Dendritic cell treated with granulocyte-macrophage colony-stimulating factor and Interleukin-4, amounts not matched to agents 40 ng/mL and 50 ng/mL, for 4 days (primary cell): ENCODE measurements around the gene PRDM10.

Source experiments
- H3K27ac Mint-ChIP-seq: one replicate; pipeline ENCODE4 v1.8.0; 2022; ENCODE audit warnings: mild to moderate bottlenecking, mixed read lengths
- H3K27me3 Mint-ChIP-seq: one replicate; pipeline ENCODE4 v1.8.0; 2022; ENCODE audit warnings: mild to moderate bottlenecking, mixed read lengths
- H3K36me3 Mint-ChIP-seq: one replicate; pipeline ENCODE4 v1.8.0; 2022; ENCODE audit warnings: low read depth, mixed read lengths
- H3K4me1 Mint-ChIP-seq: one replicate; pipeline ENCODE4 v1.8.0; 2022; ENCODE audit warnings: low read depth, mixed read lengths
- H3K4me3 Mint-ChIP-seq: one replicate; pipeline ENCODE4 v1.8.0; 2022; ENCODE audit warnings: mild to moderate bottlenecking, moderate library complexity, mixed read lengths
- H3K9me3 Mint-ChIP-seq: one replicate; pipeline ENCODE4 v1.8.0; 2022; ENCODE audit warnings: mixed read lengths
- intact Hi-C: fragments of 100-400 bp; cut with micrococcal nuclease; formaldehyde crosslinking; loops from one replicate; pipeline ENCODE4 v1.15.0; 2022

PRDM10 gene

GRCh38 chr11:130002352-130002845 lies at the start of gene PRDM10:
TSS of gene PRDM10 (minus strand) at chr11:130002835. CDS start at chr11:129960964, 41,871 bp downstream.
- no peaks in the 10 kb centered on the region for H3K9me3 Mint-ChIP-seq
- H3K27me3 Mint-ChIP-seq = no peaks in the 10 kb centered on the region
- H3K36me3 Mint-ChIP-seq = peaks cover 14% of the 10 kb centered on the region
- intact Hi-C loops = loop anchor here (1.0 to 5.0 kb wide), 2 partner anchors 80 to 122 kb away; no protein-coding TSS in a partner anchor
- H3K27ac Mint-ChIP-seq = peak within 1 kb of the TSS; percentile 100
- peaks cover 40% of the 10 kb centered on the region for H3K4me1 Mint-ChIP-seq
- H3K4me3 Mint-ChIP-seq = peak within 1 kb of the TSS; percentile 95

- intact Hi-C loops = loop anchor here (2.0 kb wide), 1 partner anchor 18 kb away; the partner anchor contains the start of gene APLP2
These were observed 48.4 kb upstream of the PRDM10 start for GRCh38 chr11:130051082-130051481.

GRCh38 chr11:130050257-130050656 lies 47.6 kb upstream of the PRDM10 start:
- no peak overlapping the region for H3K4me3 Mint-ChIP-seq
- H3K9me3 Mint-ChIP-seq = no peaks in the 10 kb centered on the region
- intact Hi-C loops = loop anchor here (2.0 kb wide), 1 partner anchor 19 kb away; the partner anchor contains the start of gene APLP2
- no peaks in the 10 kb centered on the region for H3K27me3 Mint-ChIP-seq
- H3K36me3 Mint-ChIP-seq = no peaks in the 10 kb centered on the region
- H3K4me1 Mint-ChIP-seq = peaks cover 22% of the 10 kb centered on the region
- H3K27ac Mint-ChIP-seq = peak overlapping the region; percentile 71

More at GRCh38 chr11:130051082-130051481, 48.4 kb upstream of the PRDM10 start:
- no peaks in the 10 kb centered on the region for H3K36me3 Mint-ChIP-seq
- H3K9me3 Mint-ChIP-seq = no peaks in the 10 kb centered on the region
- H3K27ac Mint-ChIP-seq = peak overlapping the region; percentile 71
- peaks cover 22% of the 10 kb centered on the region for H3K4me1 Mint-ChIP-seq
- H3K27me3 Mint-ChIP-seq = no peaks in the 10 kb centered on the region
- no peak overlapping the region for H3K4me3 Mint-ChIP-seq

GRCh38 chr11:130049328-130049771 lies 46.7 kb upstream of the PRDM10 start:
- peaks cover 1% of the 10 kb centered on the region for H3K27me3 Mint-ChIP-seq
- intact Hi-C loops = no loop called here
- no peaks in the 10 kb centered on the region for H3K9me3 Mint-ChIP-seq
- H3K27ac Mint-ChIP-seq = peak overlapping the region; percentile 48
- H3K4me1 Mint-ChIP-seq = peaks cover 26% of the 10 kb centered on the region
- H3K36me3 Mint-ChIP-seq = no peaks in the 10 kb centered on the region
- no peak overlapping the region for H3K4me3 Mint-ChIP-seq

GRCh38 chr11:130047141-130047540 lies 44.5 kb upstream of the PRDM10 start:
- peaks cover 3% of the 10 kb centered on the region for H3K27me3 Mint-ChIP-seq
- H3K36me3 Mint-ChIP-seq = no peaks in the 10 kb centered on the region
- no peak overlapping the region for H3K4me3 Mint-ChIP-seq
- peaks cover 43% of the 10 kb centered on the region for H3K4me1 Mint-ChIP-seq
- no peaks in the 10 kb centered on the region for H3K9me3 Mint-ChIP-seq
- H3K27ac Mint-ChIP-seq = no peak overlapping the region
- intact Hi-C loops = no loop called here

- no peaks in the 10 kb centered on the region for H3K36me3 Mint-ChIP-seq
- intact Hi-C loops = no loop called here
- no peaks in the 10 kb centered on the region for H3K9me3 Mint-ChIP-seq
- peak overlapping the region; percentile 75 for H3K27ac Mint-ChIP-seq
- peaks cover 3% of the 10 kb centered on the region for H3K27me3 Mint-ChIP-seq
- H3K4me3 Mint-ChIP-seq = peak overlapping the region; percentile 71
- peaks cover 24% of the 10 kb centered on the region for H3K4me1 Mint-ChIP-seq
These were observed 40.9 kb upstream of the PRDM10 start for GRCh38 chr11:130043575-130043974.

- Mint-ChIP-seq H3K4me1 (peaks cover 24% of the 10 kb centered on the region), H3K27ac (peak overlapping the region; percentile 75), H3K9me3 (no peaks in the 10 kb centered on the region), H3K36me3 (no peaks in the 10 kb centered on the region), H3K27me3 (peaks cover 5% of the 10 kb centered on the region), H3K4me3 (no peak overlapping the region)
- intact Hi-C loops = no loop called here
These were observed 39.5 kb upstream of the PRDM10 start for GRCh38 chr11:130042093-130042591.

GRCh38 chr11:130040281-130040940 lies 37.8 kb upstream of the PRDM10 start:
- intact Hi-C loops = no loop called here
- no peaks in the 10 kb centered on the region for H3K36me3 Mint-ChIP-seq
- H3K27ac Mint-ChIP-seq = no peak overlapping the region
- H3K27me3 Mint-ChIP-seq = peaks cover 5% of the 10 kb centered on the region
- no peak overlapping the region for H3K4me3 Mint-ChIP-seq
- H3K4me1 Mint-ChIP-seq = peaks cover 24% of the 10 kb centered on the region
- H3K9me3 Mint-ChIP-seq = no peaks in the 10 kb centered on the region

- Mint-ChIP-seq H3K4me3 (no peak overlapping the region), H3K27ac (no peak overlapping the region), H3K36me3 (no peaks in the 10 kb centered on the region), H3K27me3 (peaks cover 4% of the 10 kb centered on the region), H3K9me3 (no peaks in the 10 kb centered on the region), H3K4me1 (peaks cover 12% of the 10 kb centered on the region)
- intact Hi-C loops = no loop called here
These were observed 35.4 kb upstream of the PRDM10 start for GRCh38 chr11:130037881-130038585.

- Mint-ChIP-seq H3K9me3 (no peaks in the 10 kb centered on the region), H3K27me3 (peaks cover 2% of the 10 kb centered on the region), H3K36me3 (no peaks in the 10 kb centered on the region), H3K27ac (no peak overlapping the region), H3K4me1 (peaks cover 2% of the 10 kb centered on the region), H3K4me3 (no peak overlapping the region)
- intact Hi-C loops = no loop called here
These were observed 34.4 kb upstream of the PRDM10 start for GRCh38 chr11:130037058-130037457.

- Mint-ChIP-seq H3K4me3 (no peak overlapping the region), H3K27ac (no peak overlapping the region), H3K9me3 (no peaks in the 10 kb centered on the region), H3K4me1 (peaks cover 2% of the 10 kb centered on the region), H3K27me3 (peaks cover 2% of the 10 kb centered on the region), H3K36me3 (no peaks in the 10 kb centered on the region)
- intact Hi-C loops = no loop called here
These were observed 31.6 kb upstream of the PRDM10 start for GRCh38 chr11:130034236-130034635.

- Mint-ChIP-seq H3K4me1 (peaks cover 5% of the 10 kb centered on the region), H3K27me3 (no peaks in the 10 kb centered on the region), H3K9me3 (no peaks in the 10 kb centered on the region), H3K27ac (no peak overlapping the region), H3K36me3 (no peaks in the 10 kb centered on the region), H3K4me3 (no peak overlapping the region)
- intact Hi-C loops = no loop called here
These were observed 30.3 kb upstream of the PRDM10 start for GRCh38 chr11:130032931-130033330.

GRCh38 chr11:130031945-130032344 lies 29.3 kb upstream of the PRDM10 start:
- Mint-ChIP-seq H3K27me3 (no peaks in the 10 kb centered on the region), H3K9me3 (no peaks in the 10 kb centered on the region), H3K4me3 (no peak overlapping the region), H3K27ac (no peak overlapping the region), H3K4me1 (peaks cover 5% of the 10 kb centered on the region), H3K36me3 (no peaks in the 10 kb centered on the region)
- intact Hi-C loops = no loop called here

- H3K27me3 Mint-ChIP-seq = no peaks in the 10 kb centered on the region
- no peak overlapping the region for H3K4me3 Mint-ChIP-seq
- no peaks in the 10 kb centered on the region for H3K36me3 Mint-ChIP-seq
- H3K4me1 Mint-ChIP-seq = peaks cover 5% of the 10 kb centered on the region
- no peak overlapping the region for H3K27ac Mint-ChIP-seq
- intact Hi-C loops = no loop called here
- H3K9me3 Mint-ChIP-seq = no peaks in the 10 kb centered on the region
These were observed 28.4 kb upstream of the PRDM10 start for GRCh38 chr11:130031056-130031455.
